ENCODE measurements around the gene TRIM27.
A peak's percentile ranks its signal among the peaks of the same experiment; 100 is the strongest.
"Not testable (repeated sequence)": the region's sequence is repeated elsewhere in the genome, so short reads cannot be mapped to it uniquely, and the experiment has no call there.

The TRIM27 gene

GRCh38 chr6:28895131-28895812 is 28.5 kb downstream of the TRIM27 start:
- DNase-seq: no peak

- DNase-seq: no peak
These were observed 30.5 kb downstream of the TRIM27 start for GRCh38 chr6:28893172-28893799.

- no peak for DNase-seq
These were observed 31.3 kb downstream of the TRIM27 start for GRCh38 chr6:28892525-28892924.

- no peak for DNase-seq
These were observed 35.8 kb downstream of the TRIM27 start for GRCh38 chr6:28887796-28888496.

- no peak for DNase-seq
These were observed 37.7 kb downstream of the TRIM27 start for GRCh38 chr6:28886079-28886439.

- no peak for DNase-seq
These were observed 39.2 kb downstream of the TRIM27 start for GRCh38 chr6:28884423-28885131.

- peak; percentile 23 for DNase-seq
These were observed 42.6 kb downstream of the TRIM27 start for GRCh38 chr6:28880894-28881780.

- no peak for DNase-seq
These were observed 43.3 kb downstream of the TRIM27 start for GRCh38 chr6:28880519-28880893.

- DNase-seq: no peak
These were observed 47.1 kb downstream of the TRIM27 start for GRCh38 chr6:28876710-28877109.

- DNase-seq: no peak
These were observed 48.5 kb downstream of the TRIM27 start for GRCh38 chr6:28875191-28875747.

GRCh38 chr6:28872157-28872817 is 51.5 kb downstream of the TRIM27 start:
- not testable (repeated sequence) for DNase-seq

- no peak for DNase-seq
These were observed 52.2 kb downstream of the TRIM27 start for GRCh38 chr6:28871335-28872156.

- DNase-seq: no peak
These were observed 54.9 kb downstream of the TRIM27 start for GRCh38 chr6:28868873-28869272.

- DNase-seq: no peak
These were observed 56.7 kb downstream of the TRIM27 start for GRCh38 chr6:28867086-28867409.

- DNase-seq: peak; percentile 19
These were observed 57.3 kb downstream of the TRIM27 start for GRCh38 chr6:28866205-28867085.

GRCh38 chr6:28865401-28866204 is 58.2 kb downstream of the TRIM27 start:
- DNase-seq: no peak

GRCh38 chr6:28864326-28864923 is 59.4 kb downstream of the TRIM27 start:
- DNase-seq: no peak

GRCh38 chr6:28863604-28864325 is 60.0 kb downstream of the TRIM27 start:
- peak; percentile 72 for DNase-seq
